BE2C (cell line): ENCODE data around the gene MAP3K1. TPM values are rescaled to one million over a fixed set of nuclear protein-coding genes. Genes with fewer than 3 reads are reported as not detected.
"Not testable (repeated sequence)": the region's sequence is repeated elsewhere in the genome, so short reads cannot be mapped to it uniquely, and the experiment has no call there.

ENCODE experiments used
- DNase-seq: peaks from one replicate; pipeline ENCODE4 v3.0.0-alpha.2; 2020
- H3K27me3 ChIP-seq: fragments of 250-450 bp; sonication (Bioruptor Pico); 2 replicates; pipeline ENCODE4 v1.5.1; 2020; ENCODE audit warnings: mild to moderate bottlenecking
- H3K36me3 ChIP-seq: fragments of 250-450 bp; sonication (Bioruptor Pico); 2 replicates; pipeline ENCODE4 v1.5.1; 2020; ENCODE audit warnings: mild to moderate bottlenecking
- H3K4me1 ChIP-seq: fragments of 250-450 bp; sonication (Bioruptor Pico); 2 replicates; pipeline ENCODE4 v1.5.1; 2020
- H3K4me3 ChIP-seq: 2 replicates; pipeline ENCODE4 v1.5.1; 2011; ENCODE audit warnings: low read depth, low read length
- H3K9me3 ChIP-seq: fragments of 250-450 bp; sonication (Bioruptor Pico); 2 replicates; pipeline ENCODE4 v1.5.1; 2020
- CTCF ChIP-seq: IDR thresholded peaks from 2 replicates; pipeline ENCODE4 v1.5.1; 2012; ENCODE audit warnings: mild to moderate bottlenecking, low read depth, low read length
- polyA plus RNA-seq: library from polyadenylated mRNA; unstranded; fragments of >200 nt; gene quantifications from one replicate; pipeline ENCODE4 v1.2.1, GENCODE V29; 2012; ENCODE audit warnings: low read depth, missing spikeins; ENCODE audit not compliant: insufficient read length, insufficient read depth

MAP3K1 gene
- 35.5 TPM for polyA plus RNA-seq

- H3K27me3 ChIP-seq = no peaks in the 10 kb centered on the region
- H3K9me3 ChIP-seq = no peaks in the 10 kb centered on the region
- peak; percentile 92 for DNase-seq
- H3K36me3 ChIP-seq = peaks cover 6% of the 10 kb centered on the region
- peaks cover 20% of the 10 kb centered on the region for H3K4me1 ChIP-seq
- H3K4me3 ChIP-seq = peak within 1 kb of the TSS; percentile 93
- no peak for TF ChIP-seq CTCF
Observed at GRCh38 chr5:56814963-56815657, at the start of gene MAP3K1. TSS of gene MAP3K1 (plus strand) at chr5:56815549. CDS start at chr5:56815574, 25 bp downstream.

GRCh38 chr5:56766926-56767325 is 48.4 kb upstream of the MAP3K1 start:
- Histone ChIP-seq H3K9me3 (no peaks in the 10 kb centered on the region), H3K36me3 (no peaks in the 10 kb centered on the region), H3K4me3 (no peak overlapping the region), H3K27me3 (no peaks in the 10 kb centered on the region), H3K4me1 (peaks cover 18% of the 10 kb centered on the region)
- no peak for TF ChIP-seq CTCF
- DNase-seq = no peak

GRCh38 chr5:56769875-56770604 is 45.3 kb upstream of the MAP3K1 start:
- no peaks in the 10 kb centered on the region for H3K27me3 ChIP-seq
- H3K36me3 ChIP-seq = no peaks in the 10 kb centered on the region
- H3K4me1 ChIP-seq = no peaks in the 10 kb centered on the region; the same call in 1 of the 2 replicates
- DNase-seq = no peak
- no peak for TF ChIP-seq CTCF
- H3K9me3 ChIP-seq = no peaks in the 10 kb centered on the region
- no peak overlapping the region for H3K4me3 ChIP-seq

GRCh38 chr5:56772767-56773166 is 42.6 kb upstream of the MAP3K1 start:
- no peak overlapping the region for H3K4me3 ChIP-seq
- H3K27me3 ChIP-seq = no peaks in the 10 kb centered on the region
- DNase-seq = no peak
- H3K36me3 ChIP-seq = no peaks in the 10 kb centered on the region
- TF ChIP-seq CTCF = no peak
- no peaks in the 10 kb centered on the region for H3K4me1 ChIP-seq
- no peaks in the 10 kb centered on the region; the same call in 1 of the 2 replicates for H3K9me3 ChIP-seq

- H3K4me3 ChIP-seq = no peak overlapping the region
- H3K9me3 ChIP-seq = no peaks in the 10 kb centered on the region; the same call in 1 of the 2 replicates
- TF ChIP-seq CTCF = no peak
- no peaks in the 10 kb centered on the region for H3K27me3 ChIP-seq
- no peak for DNase-seq
- no peaks in the 10 kb centered on the region for H3K36me3 ChIP-seq
- H3K4me1 ChIP-seq = no peaks in the 10 kb centered on the region
Observed at GRCh38 chr5:56774957-56775356, 40.4 kb upstream of the MAP3K1 start.

- DNase-seq, H3K4me3 ChIP-seq, H3K27me3 ChIP-seq, H3K9me3 ChIP-seq, H3K4me1 ChIP-seq, H3K36me3 ChIP-seq: not testable (repeated sequence)
Observed at GRCh38 chr5:56776212-56776846, 39.0 kb upstream of the MAP3K1 start.
